Measurements from ENCODE around the gene LAMB4. TPM values are rescaled to one million over a fixed set of nuclear protein-coding genes. Genes with fewer than 3 reads are reported as not detected.

Gene LAMB4
- polyA plus RNA-seq, 1 experiment = 0.20 TPM

- ChIA-PET CTCF (interaction anchor here (0.7 to 1.4 kb wide), 3 partner anchors 14 to 150 kb away, joined by 3 to 4 read pairs (median 3); no protein-coding TSS in a partner anchor), POLR2A (no interaction called here)
- Histone ChIP-seq H3K4me3 (ENCODE audit: low read depth, low read length) (no peak overlapping the region), H3K27me3 (ENCODE audit: control insufficient read depth, insufficient read depth, low read length) (no peaks in the 10 kb centered on the region), H3K36me3 (ENCODE audit: control insufficient read depth, insufficient read depth, low read length) (no peaks in the 10 kb centered on the region)
- no peak for DNase-seq (ENCODE audit: low read depth)
- TF ChIP-seq CTCF (IDR thresholded peaks at IDR 0.05; ENCODE audit: insufficient read depth, low read depth, low read length) = no peak
Observed at GRCh38 chr7:108086962-108087361, 43.2 kb downstream of the LAMB4 start.

DNA sequence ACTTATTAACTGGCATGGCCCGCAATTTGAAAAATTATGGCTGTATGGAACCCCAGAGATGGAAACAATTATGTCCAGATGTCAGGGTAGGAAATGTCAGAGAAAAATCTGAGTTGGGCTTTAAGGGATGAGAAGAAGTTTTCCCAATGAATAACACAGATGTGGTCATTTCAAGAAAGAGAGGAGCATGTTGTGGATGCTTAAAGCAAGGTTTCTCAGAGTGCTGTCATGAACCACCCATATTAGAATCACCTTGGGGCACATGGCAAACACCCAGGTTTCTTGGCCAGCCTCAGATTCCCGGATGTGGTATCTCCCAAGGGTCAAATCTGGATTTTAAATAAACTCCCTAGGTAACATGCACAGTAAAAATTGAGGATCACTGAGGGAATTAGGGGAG lies 43.6 kb downstream of the LAMB4 start:
- Histone ChIP-seq H3K27me3 (ENCODE audit: control insufficient read depth, insufficient read depth, low read length) (no peaks in the 10 kb centered on the region), H3K36me3 (ENCODE audit: control insufficient read depth, insufficient read depth, low read length) (no peaks in the 10 kb centered on the region), H3K4me3 (ENCODE audit: low read depth, low read length) (no peak overlapping the region)
- CTCF ChIA-PET = no interaction called here
- no peak for TF ChIP-seq CTCF (IDR thresholded peaks at IDR 0.05; ENCODE audit: insufficient read depth, low read depth, low read length)
- DNase-seq (ENCODE audit: low read depth) = no peak
- POLR2A ChIA-PET = no interaction called here

- ChIA-PET POLR2A (no interaction called here), CTCF (interaction anchor here (0.8 kb wide), 1 partner anchor 14 kb away, joined by 3 read pairs; no protein-coding TSS in a partner anchor)
- H3K4me3 ChIP-seq (ENCODE audit: low read depth, low read length) = no peak overlapping the region
- TF ChIP-seq CTCF (IDR thresholded peaks at IDR 0.05; ENCODE audit: insufficient read depth, low read depth, low read length) = no peak
- DNase-seq (ENCODE audit: low read depth) = no peak
- H3K36me3 ChIP-seq (ENCODE audit: control insufficient read depth, insufficient read depth, low read length) = no peaks in the 10 kb centered on the region
- H3K27me3 ChIP-seq (ENCODE audit: control insufficient read depth, insufficient read depth, low read length) = no peaks in the 10 kb centered on the region
Observed at GRCh38 chr7:108083980-108084379, 46.2 kb downstream of the LAMB4 start.

- no peaks in the 10 kb centered on the region for H3K36me3 ChIP-seq (ENCODE audit: control insufficient read depth, insufficient read depth, low read length)
- ChIA-PET CTCF (no interaction called here), POLR2A (interaction anchor here (0.6 kb wide), 1 partner anchor 15 kb away, joined by 3 read pairs; no protein-coding TSS in a partner anchor)
- no peak for TF ChIP-seq CTCF (IDR thresholded peaks at IDR 0.05; ENCODE audit: insufficient read depth, low read depth, low read length)
- DNase-seq (ENCODE audit: low read depth) = no peak
- no peak overlapping the region for H3K4me3 ChIP-seq (ENCODE audit: low read depth, low read length)
- no peaks in the 10 kb centered on the region for H3K27me3 ChIP-seq (ENCODE audit: control insufficient read depth, insufficient read depth, low read length)
Observed at GRCh38 chr7:108079648-108080591, 50.2 kb downstream of the LAMB4 start.

- CTCF ChIA-PET = no interaction called here
- POLR2A ChIA-PET = interaction anchor here (0.6 kb wide), 1 partner anchor 15 kb away, joined by 3 read pairs; no protein-coding TSS in a partner anchor
- H3K4me3 ChIP-seq (ENCODE audit: low read depth, low read length) = no peak overlapping the region
- H3K27me3 ChIP-seq (ENCODE audit: control insufficient read depth, insufficient read depth, low read length) = no peaks in the 10 kb centered on the region
- no peaks in the 10 kb centered on the region for H3K36me3 ChIP-seq (ENCODE audit: control insufficient read depth, insufficient read depth, low read length)
- no peak for DNase-seq (ENCODE audit: low read depth)
- TF ChIP-seq CTCF (IDR thresholded peaks at IDR 0.05; ENCODE audit: insufficient read depth, low read depth, low read length) = no peak
Observed at GRCh38 chr7:108079276-108079647, 50.9 kb downstream of the LAMB4 start.
